Activated CD4-positive, alpha-beta T cell treated with anti-CD3 and anti-CD28 coated beads for 36 hours (primary cell): ENCODE measurements around the gene NFE2L2. TPM values are rescaled to one million over a fixed set of nuclear protein-coding genes. Genes with fewer than 3 reads are reported as not detected.

ENCODE experiments used
- ATAC-seq: fragments of 200-7000 bp; cut with Tn5 transposase; one replicate; pipeline ENCODE4 v1.10.0; 2021; ENCODE audit warnings: mild to moderate bottlenecking, moderate library complexity
- CTCF ChIA-PET: fragments of 350-600 bp; sonication (Branson Sonifier 250); formaldehyde crosslinking; loops from one replicate; lab custom pipeline; 2021; ENCODE audit warnings: antibody characterized with exemption; lab: Charles Lee
- POLR2A ChIA-PET: fragments of 350-600 bp; sonication (Branson Sonifier 250); formaldehyde crosslinking; loops from one replicate; lab custom pipeline; 2021; ENCODE audit warnings: antibody characterized with exemption, inconsistent platforms; lab: Charles Lee
- DNase-seq: peaks from one replicate; pipeline ENCODE4 v3.0.0-alpha.2; 2020
- H3K27ac Mint-ChIP-seq: one replicate; pipeline ENCODE4 v1.8.0; 2021; ENCODE audit warnings: mixed read lengths
- H3K27me3 Mint-ChIP-seq: one replicate; pipeline ENCODE4 v1.8.0; 2021; ENCODE audit warnings: mixed read lengths
- H3K36me3 Mint-ChIP-seq: one replicate; pipeline ENCODE4 v1.8.0; 2021; ENCODE audit warnings: low read depth, mixed read lengths
- H3K4me1 Mint-ChIP-seq: one replicate; pipeline ENCODE4 v1.8.0; 2021; ENCODE audit warnings: mixed read lengths
- H3K4me3 Mint-ChIP-seq: one replicate; pipeline ENCODE4 v1.8.0; 2021; ENCODE audit warnings: mild to moderate bottlenecking, moderate library complexity, mixed read lengths
- H3K9me3 Mint-ChIP-seq: one replicate; pipeline ENCODE4 v1.8.0; 2021; ENCODE audit warnings: low read depth, mixed read lengths
- intact Hi-C, 2 experiments: fragments of 100-400 bp; cut with DNase I in 1 of 2; cut with micrococcal nuclease in 1 of 2; formaldehyde crosslinking; loops; one replicate each; pipeline versions ENCODE4 v1.14.2 to v1.15.1; 2022 to 2024; cut with DNase I, micrococcal nuclease
- total RNA-seq, 2 experiments: library from RNA; stranded (reverse); gene quantifications; one replicate each; pipeline ENCODE4 v1.2.3, GENCODE V29; 2021

Gene NFE2L2
- total RNA-seq, 2 experiments from 2014 or later: 56.6 to 81.5 TPM

GRCh38 chr2:177257471-177257870 is 7.1 kb downstream of the NFE2L2 start:
- peaks cover 69% of the 10 kb centered on the region for H3K36me3 Mint-ChIP-seq
- intact Hi-C loops: no loop called here
- POLR2A ChIA-PET: no interaction called here
- ATAC-seq: no peak
- H3K4me3 Mint-ChIP-seq: no peak overlapping the region
- peak overlapping the region; percentile 79 for H3K27ac Mint-ChIP-seq
- no peaks in the 10 kb centered on the region for H3K27me3 Mint-ChIP-seq
- DNase-seq: no peak
- H3K9me3 Mint-ChIP-seq: peaks cover 4% of the 10 kb centered on the region
- CTCF ChIA-PET: interaction anchor here (0.9 to 1.4 kb wide), 3 partner anchors 9 to 79 kb away, joined by 3 read pairs; no protein-coding TSS in a partner anchor
- H3K4me1 Mint-ChIP-seq: peaks cover 91% of the 10 kb centered on the region

- H3K4me3 Mint-ChIP-seq: no peak overlapping the region
Measured at GRCh38 chr2:177256695-177257094, 7.8 kb downstream of the NFE2L2 start.

GRCh38 chr2:177256026-177256425 is 8.5 kb downstream of the NFE2L2 start:
- POLR2A ChIA-PET: interaction anchor here (0.9 to 1.5 kb wide), 3 partner anchors 9 to 36 kb away, joined by 3 read pairs; no protein-coding TSS in a partner anchor
- no peak overlapping the region for H3K4me3 Mint-ChIP-seq

More at GRCh38 chr2:177256695-177257094, 7.8 kb downstream of the NFE2L2 start:
- H3K4me1 Mint-ChIP-seq: peaks cover 93% of the 10 kb centered on the region
- H3K27ac Mint-ChIP-seq: peak overlapping the region; percentile 79
- DNase-seq: no peak
- ChIA-PET CTCF (interaction anchor here (0.7 to 1.4 kb wide), 4 partner anchors 9 to 92 kb away, joined by 3 read pairs; no protein-coding TSS in a partner anchor), POLR2A (interaction anchor here (0.9 kb wide), 1 partner anchor 17 kb away, joined by 3 read pairs; no protein-coding TSS in a partner anchor)
- H3K9me3 Mint-ChIP-seq: peaks cover 4% of the 10 kb centered on the region
- H3K27me3 Mint-ChIP-seq: no peaks in the 10 kb centered on the region
- no peak for ATAC-seq
- H3K36me3 Mint-ChIP-seq: peaks cover 69% of the 10 kb centered on the region
- intact Hi-C loops: no loop called here

GRCh38 chr2:177255227-177255601 is 9.3 kb downstream of the NFE2L2 start:
- intact Hi-C loops: loop anchor here in 1 of 2 experiments (1.0 kb wide), 1 partner anchor 10 kb away; no protein-coding TSS in a partner anchor
- Mint-ChIP-seq H3K36me3 (peaks cover 72% of the 10 kb centered on the region), H3K27ac (peak overlapping the region; percentile 88), H3K4me1 (peaks cover 94% of the 10 kb centered on the region), H3K9me3 (peaks cover 4% of the 10 kb centered on the region), H3K4me3 (no peak overlapping the region), H3K27me3 (no peaks in the 10 kb centered on the region)
- ChIA-PET POLR2A (interaction anchor here (1.0 to 1.5 kb wide), 5 partner anchors 8 to 37 kb away, joined by 3 to 5 read pairs (median 3); no protein-coding TSS in a partner anchor), CTCF (interaction anchor here (0.9 to 2.2 kb wide), 10 partner anchors 9 to 91 kb away, joined by 3 to 14 read pairs (median 4); partner anchors contain the start of gene NFE2L2)
- DNase-seq (no peak), ATAC-seq (no peak)

More at GRCh38 chr2:177256026-177256425, 8.5 kb downstream of the NFE2L2 start:
- Mint-ChIP-seq H3K4me1 (peaks cover 93% of the 10 kb centered on the region), H3K9me3 (peaks cover 4% of the 10 kb centered on the region), H3K36me3 (peaks cover 69% of the 10 kb centered on the region), H3K27ac (peak overlapping the region; percentile 79), H3K27me3 (no peaks in the 10 kb centered on the region)
- CTCF ChIA-PET: interaction anchor here (0.7 to 1.4 kb wide), 5 partner anchors 27 to 91 kb away, joined by 3 to 6 read pairs (median 3); no protein-coding TSS in a partner anchor
- intact Hi-C loops: no loop called here
- DNase-seq: no peak
- no peak for ATAC-seq

GRCh38 chr2:177254433-177255226 is 9.9 kb downstream of the NFE2L2 start:
- ChIA-PET CTCF (interaction anchor here (0.9 to 2.2 kb wide), 9 partner anchors 9 to 90 kb away, joined by 3 to 14 read pairs (median 4); partner anchors contain the start of gene NFE2L2), POLR2A (interaction anchor here (1.0 to 1.5 kb wide), 5 partner anchors 9 to 37 kb away, joined by 3 to 5 read pairs (median 3); no protein-coding TSS in a partner anchor)
- peak; percentile 58 for DNase-seq
- H3K27me3 Mint-ChIP-seq: no peaks in the 10 kb centered on the region
- peak overlapping the region; percentile 88 for H3K27ac Mint-ChIP-seq
- H3K36me3 Mint-ChIP-seq: peaks cover 69% of the 10 kb centered on the region
- ATAC-seq: no peak
- peaks cover 4% of the 10 kb centered on the region for H3K9me3 Mint-ChIP-seq
- H3K4me1 Mint-ChIP-seq: peaks cover 95% of the 10 kb centered on the region
- H3K4me3 Mint-ChIP-seq: no peak overlapping the region
- intact Hi-C loops: loop anchor here in 1 of 2 experiments (1.0 kb wide), 1 partner anchor 9 kb away; no protein-coding TSS in a partner anchor

- H3K4me3 Mint-ChIP-seq: no peak overlapping the region
- intact Hi-C loops: no loop called here
- H3K27ac Mint-ChIP-seq: no peak overlapping the region
- ChIA-PET POLR2A (interaction anchor here (0.8 kb wide), 1 partner anchor 9 kb away, joined by 6 read pairs; no protein-coding TSS in a partner anchor), CTCF (interaction anchor here (1.6 to 2.2 kb wide), 3 partner anchors 10 to 21 kb away, joined by 5 to 14 read pairs (median 14); partner anchors contain the start of gene NFE2L2)
- DNase-seq (no peak), ATAC-seq (no peak)
- peaks cover 4% of the 10 kb centered on the region for H3K9me3 Mint-ChIP-seq
- H3K36me3 Mint-ChIP-seq: peaks cover 65% of the 10 kb centered on the region
- H3K27me3 Mint-ChIP-seq: no peaks in the 10 kb centered on the region
- H3K4me1 Mint-ChIP-seq: peaks cover 89% of the 10 kb centered on the region
Measured at GRCh38 chr2:177253704-177254103, 10.8 kb downstream of the NFE2L2 start.

- H3K9me3 Mint-ChIP-seq: no peaks in the 10 kb centered on the region
- intact Hi-C loops: loop anchor here (1.0 kb wide), 1 partner anchor 10 kb away; no protein-coding TSS in a partner anchor
- ATAC-seq (no peak), DNase-seq (no peak)
- peak overlapping the region; percentile 86 for H3K27ac Mint-ChIP-seq
- ChIA-PET CTCF (interaction anchor here (1.3 to 1.9 kb wide), 4 partner anchors 11 to 88 kb away, joined by 3 to 14 read pairs (median 5); partner anchors contain the start of genes HNRNPA3 and NFE2L2), POLR2A (interaction anchor here (0.8 to 1.4 kb wide), 2 partner anchors 10 to 11 kb away, joined by 6 to 10 read pairs; no protein-coding TSS in a partner anchor)
- H3K36me3 Mint-ChIP-seq: peaks cover 62% of the 10 kb centered on the region
- H3K4me1 Mint-ChIP-seq: peaks cover 86% of the 10 kb centered on the region
- no peak overlapping the region for H3K4me3 Mint-ChIP-seq
- no peaks in the 10 kb centered on the region for H3K27me3 Mint-ChIP-seq
Measured at GRCh38 chr2:177252808-177253531, 11.6 kb downstream of the NFE2L2 start.

- DNase-seq (no peak), ATAC-seq (no peak)
- CTCF ChIA-PET: interaction anchor here (0.7 to 2.7 kb wide), 4 partner anchors 9 to 86 kb away, joined by 3 to 16 read pairs (median 4); partner anchors contain the start of gene NFE2L2
- Mint-ChIP-seq H3K4me1 (peaks cover 79% of the 10 kb centered on the region), H3K36me3 (peaks cover 52% of the 10 kb centered on the region), H3K9me3 (no peaks in the 10 kb centered on the region), H3K27ac (peak overlapping the region; percentile 86), H3K4me3 (no peak overlapping the region), H3K27me3 (no peaks in the 10 kb centered on the region)
- intact Hi-C loops: no loop called here
- POLR2A ChIA-PET: interaction anchor here (1.4 kb wide), 1 partner anchor 13 kb away, joined by 10 read pairs; no protein-coding TSS in a partner anchor
Measured at GRCh38 chr2:177251165-177251542, 13.4 kb downstream of the NFE2L2 start.

GRCh38 chr2:177250461-177250860 is 14.1 kb downstream of the NFE2L2 start:
- Mint-ChIP-seq H3K4me1 (peaks cover 79% of the 10 kb centered on the region), H3K9me3 (no peaks in the 10 kb centered on the region), H3K27me3 (no peaks in the 10 kb centered on the region), H3K4me3 (no peak overlapping the region), H3K36me3 (peaks cover 49% of the 10 kb centered on the region), H3K27ac (peak overlapping the region; percentile 86)
- CTCF ChIA-PET: interaction anchor here (0.6 to 2.7 kb wide), 7 partner anchors 10 to 320 kb away, joined by 3 to 16 read pairs (median 4); partner anchors contain the start of gene NFE2L2
- ATAC-seq (no peak), DNase-seq (no peak)
- intact Hi-C loops: no loop called here
- POLR2A ChIA-PET: no interaction called here

GRCh38 chr2:177249038-177249437 is 15.5 kb downstream of the NFE2L2 start:
- ChIA-PET POLR2A (no interaction called here), CTCF (interaction anchor here (1.6 to 2.7 kb wide), 2 partner anchors 11 to 15 kb away, joined by 3 to 16 read pairs; partner anchors contain the start of gene NFE2L2)
- Mint-ChIP-seq H3K36me3 (peaks cover 48% of the 10 kb centered on the region), H3K27me3 (no peaks in the 10 kb centered on the region), H3K4me1 (peaks cover 79% of the 10 kb centered on the region), H3K27ac (no peak overlapping the region), H3K4me3 (no peak overlapping the region), H3K9me3 (no peaks in the 10 kb centered on the region)
- DNase-seq (no peak), ATAC-seq (no peak)
- intact Hi-C loops: no loop called here
